ENCODE results near the gene PSME4. TPM values are rescaled to one million over a fixed set of nuclear protein-coding genes. Genes with fewer than 3 reads are reported as not detected.
"Not testable (repeated sequence)": the region's sequence is repeated elsewhere in the genome, so short reads cannot be mapped to it uniquely, and the experiment has no call there.

Gene PSME4
- polyA plus RNA-seq, 12 donors: 20.5 to 53.1 (median 40.6) TPM; not detected in 1

GRCh38 chr2:53886406-53887280 is 84.2 kb downstream of the PSME4 start:
- DNase-seq: no peak

GRCh38 chr2:53884883-53885282 is 85.9 kb downstream of the PSME4 start:
- no peak for DNase-seq

- no peak for DNase-seq
Observed at GRCh38 chr2:53881986-53882385, 88.8 kb downstream of the PSME4 start.

- no peak for DNase-seq
Observed at GRCh38 chr2:53881360-53881759, 89.4 kb downstream of the PSME4 start.

- no peak for DNase-seq
Observed at GRCh38 chr2:53880756-53881155, 90.0 kb downstream of the PSME4 start.

- no peak for DNase-seq
Observed at GRCh38 chr2:53877556-53877955, 93.2 kb downstream of the PSME4 start.

GRCh38 chr2:53877112-53877511 is 93.7 kb downstream of the PSME4 start:
- no peak for DNase-seq

- DNase-seq: no peak
Observed at GRCh38 chr2:53874401-53874950, 96.3 kb downstream of the PSME4 start.

GRCh38 chr2:53867773-53868172 is 103.0 kb downstream of the PSME4 start:
- no peak for DNase-seq

GRCh38 chr2:53867169-53867568 is 103.6 kb downstream of the PSME4 start:
- DNase-seq: no peak

- no peak for DNase-seq
Observed at GRCh38 chr2:53865962-53866361, 104.8 kb downstream of the PSME4 start.

GRCh38 chr2:53865264-53865663 is 105.5 kb downstream of the PSME4 start:
- DNase-seq: no peak

GRCh38 chr2:53863538-53864227 is 107.1 kb downstream of the PSME4 start:
- no peak for DNase-seq

GRCh38 chr2:53861824-53862223 is 109.0 kb downstream of the PSME4 start:
- no peak for DNase-seq

- DNase-seq: no peak
Observed at GRCh38 chr2:53859206-53860181, 111.3 kb downstream of the PSME4 start, which contains the start of gene GPR75. Gene GPR75 (minus strand): TSS chr2:53859967. CDS start chr2:53854756, 5,211 bp downstream.

- DNase-seq: no peak
Observed at GRCh38 chr2:53856272-53856671, 114.5 kb downstream of the PSME4 start.

- no peak for DNase-seq
Observed at GRCh38 chr2:53854678-53855077, 116.1 kb downstream of the PSME4 start.

- no peak for DNase-seq
Observed at GRCh38 chr2:53852532-53852931, 118.3 kb downstream of the PSME4 start.

- DNase-seq: not testable (repeated sequence)
Observed at GRCh38 chr2:53851052-53851757, 119.6 kb downstream of the PSME4 start.

GRCh38 chr2:53848062-53848461 is 122.7 kb downstream of the PSME4 start:
- no peak for DNase-seq

- DNase-seq: no peak
Observed at GRCh38 chr2:53843595-53843994, 127.2 kb downstream of the PSME4 start.

Data from muscle of arm (tissue), 12 donors.